HEK293T (cell line): ENCODE data around the gene ZNF30.

Experiments
- ARNT ChIP-seq: fragments of 450-650 bp; IDR thresholded peaks from 2 replicates; pipeline ENCODE4 v1.6.1; 2017; ENCODE audit warnings: mild to moderate bottlenecking
- BHLHE40 ChIP-seq: fragments of 450-650 bp; IDR thresholded peaks from 2 replicates; pipeline ENCODE4 v1.6.1; 2016; ENCODE audit warnings: mild to moderate bottlenecking, moderate library complexity, borderline replicate concordance
- CTBP1 ChIP-seq: fragments of 450-650 bp; IDR thresholded peaks from 2 replicates; pipeline ENCODE4 v1.6.1; 2016; ENCODE audit warnings: borderline replicate concordance
- ELF4 ChIP-seq: fragments of 450-650 bp; IDR thresholded peaks from 2 replicates; pipeline ENCODE4 v1.6.1; 2017; ENCODE audit warnings: antibody characterized with exemption
- FOXA1 ChIP-seq: fragments of 450-650 bp; IDR thresholded peaks from 2 replicates; pipeline ENCODE4 v1.6.1; 2016; ENCODE audit warnings: mild to moderate bottlenecking
- FOXK2 ChIP-seq: fragments of 450-650 bp; IDR thresholded peaks from 2 replicates; pipeline ENCODE4 v1.6.1; 2016; ENCODE audit warnings: mild to moderate bottlenecking
- FOXM1 ChIP-seq: fragments of 450-650 bp; IDR thresholded peaks from 2 replicates; pipeline ENCODE4 v1.6.1; 2017; ENCODE audit warnings: mild to moderate bottlenecking, borderline replicate concordance
- L3MBTL2 ChIP-seq: fragments of 450-650 bp; conservative IDR thresholded peaks from 2 replicates; pipeline ENCODE4 v1.6.1; 2016; ENCODE audit warnings: mild to moderate bottlenecking
- NFRKB ChIP-seq: fragments of 450-650 bp; IDR thresholded peaks from 2 replicates; pipeline ENCODE4 v1.6.1; 2016; ENCODE audit warnings: mild to moderate bottlenecking, moderate library complexity
- PKNOX1 ChIP-seq: fragments of 450-650 bp; IDR thresholded peaks from 2 replicates; pipeline ENCODE4 v1.6.1; 2016
- SP1 ChIP-seq: fragments of 450-650 bp; IDR thresholded peaks from 2 replicates; pipeline ENCODE4 v1.6.1; 2017
- SUZ12 ChIP-seq: fragments of 450-650 bp; IDR thresholded peaks from 2 replicates; pipeline ENCODE4 v1.6.1; 2016; ENCODE audit warnings: mild to moderate bottlenecking
- ZNF384 ChIP-seq: fragments of 450-650 bp; IDR thresholded peaks from 2 replicates; pipeline ENCODE4 v1.6.1; 2016

GRCh38 chr19:34953092-34953491 is 26.4 kb downstream of the ZNF30 start:
- TF ChIP-seq ARNT = no peak
- no peak for TF ChIP-seq L3MBTL2
- no peak for TF ChIP-seq FOXK2
- TF ChIP-seq NFRKB = no peak
- TF ChIP-seq PKNOX1 = no peak
- no peak for TF ChIP-seq CTBP1
- no peak for TF ChIP-seq FOXM1
- no peak for TF ChIP-seq FOXA1
- no peak for TF ChIP-seq BHLHE40
- no peak for TF ChIP-seq SUZ12
- no peak for TF ChIP-seq ELF4
- TF ChIP-seq SP1 = no peak
- no peak for TF ChIP-seq ZNF384
